Osteoblast (primary cell): Measurements from ENCODE around the gene ARHGAP15. TPM values are rescaled to one million over a fixed set of nuclear protein-coding genes. Genes with fewer than 3 reads are reported as not detected.

ENCODE experiments used
- DNase-seq: peaks from one replicate; pipeline ENCODE4 v3.0.0; 2011; ENCODE audit warnings: low spot score, mixed read lengths; ENCODE audit not compliant: insufficient read length; ENCODE audit errors: missing footprints
- H2AFZ ChIP-seq: 2 replicates; pipeline ENCODE4 v1.6.0; 2011; ENCODE audit warnings: mild to moderate bottlenecking, low read length
- H3K27ac ChIP-seq: 2 replicates; pipeline ENCODE4 v1.5.1; 2011; ENCODE audit warnings: mild to moderate bottlenecking, low read depth, low read length, moderate library complexity
- H3K27me3 ChIP-seq: 2 replicates; pipeline ENCODE4 v1.6.0; 2012; ENCODE audit warnings: mild to moderate bottlenecking, control low read depth, inconsistent platforms, low read length, moderate library complexity; ENCODE audit not compliant: insufficient read depth
- H3K36me3 ChIP-seq: 2 replicates; pipeline ENCODE4 v1.5.1; 2011; ENCODE audit warnings: mild to moderate bottlenecking, low read length, control low read depth, moderate library complexity; ENCODE audit not compliant: insufficient read depth
- H3K4me1 ChIP-seq: 2 replicates; pipeline ENCODE4 v1.5.1; 2011; ENCODE audit warnings: mild to moderate bottlenecking, low read length, control low read depth, moderate library complexity; ENCODE audit not compliant: insufficient read depth
- H3K4me2 ChIP-seq: 2 replicates; pipeline ENCODE4 v1.6.0; 2011; ENCODE audit warnings: mild to moderate bottlenecking, low read length; ENCODE audit not compliant: insufficient read depth
- H3K4me3 ChIP-seq: fragments of 200-600 bp; sonication (generic); 3 replicates; pipeline ENCODE4 v1.5.1; 2012; ENCODE audit warnings: mild to moderate bottlenecking, low read length, inconsistent platforms; ENCODE audit not compliant: insufficient read depth
- H3K79me2 ChIP-seq: 2 replicates; pipeline ENCODE4 v1.6.0; 2012; ENCODE audit warnings: mild to moderate bottlenecking, low read length, control low read depth, inconsistent platforms; ENCODE audit not compliant: insufficient read depth
- H3K9me3 ChIP-seq: 2 replicates; pipeline ENCODE4 v1.5.1; 2011; ENCODE audit warnings: low read depth, low read length, control low read depth
- H4K20me1 ChIP-seq: 2 replicates; pipeline ENCODE4 v1.6.0; 2012; ENCODE audit warnings: mild to moderate bottlenecking, low read length, control low read depth; ENCODE audit not compliant: insufficient read depth
- total RNA-seq: library from RNA; depleted of rRNA; stranded (reverse); fragments of >200 nt; gene quantifications from 2 replicates; pipeline ENCODE4 v1.2.3, GENCODE V29; 2012
- TF ChIP-seq, protein P1 (sequence below): IDR thresholded peaks from 2 replicates; pipeline ENCODE4 v1.5.1; 2011; ENCODE audit warnings: mild to moderate bottlenecking, low read depth, low read length, moderate library complexity; ENCODE audit errors: extremely low read depth

ARHGAP15 gene
- total RNA-seq, 1 donor = 2.2 TPM

DNA sequence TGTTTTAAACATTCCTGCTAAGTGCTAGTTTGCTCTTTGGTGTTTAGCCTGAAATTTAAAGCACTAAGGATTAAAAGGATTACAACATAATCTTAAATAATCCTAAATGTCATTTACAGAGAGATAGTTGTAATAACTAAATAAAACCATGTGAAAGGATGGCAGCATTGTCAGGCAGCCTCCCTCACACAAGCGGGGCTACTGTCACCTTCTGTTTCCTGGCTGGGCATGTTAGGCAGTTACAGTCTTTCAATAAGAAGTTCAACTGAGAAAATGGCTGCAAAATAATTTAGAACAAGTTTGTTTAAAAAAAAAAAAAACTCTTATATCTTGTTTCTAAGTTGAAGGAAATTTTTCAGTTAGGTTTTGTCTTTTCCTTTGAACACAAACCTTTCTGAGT lies 124.9 kb downstream of the ARHGAP15 start:
- no peak overlapping the region for H3K27ac ChIP-seq
- H3K4me3 ChIP-seq = no peak overlapping the region
- TF ChIP-seq, protein P1, sequence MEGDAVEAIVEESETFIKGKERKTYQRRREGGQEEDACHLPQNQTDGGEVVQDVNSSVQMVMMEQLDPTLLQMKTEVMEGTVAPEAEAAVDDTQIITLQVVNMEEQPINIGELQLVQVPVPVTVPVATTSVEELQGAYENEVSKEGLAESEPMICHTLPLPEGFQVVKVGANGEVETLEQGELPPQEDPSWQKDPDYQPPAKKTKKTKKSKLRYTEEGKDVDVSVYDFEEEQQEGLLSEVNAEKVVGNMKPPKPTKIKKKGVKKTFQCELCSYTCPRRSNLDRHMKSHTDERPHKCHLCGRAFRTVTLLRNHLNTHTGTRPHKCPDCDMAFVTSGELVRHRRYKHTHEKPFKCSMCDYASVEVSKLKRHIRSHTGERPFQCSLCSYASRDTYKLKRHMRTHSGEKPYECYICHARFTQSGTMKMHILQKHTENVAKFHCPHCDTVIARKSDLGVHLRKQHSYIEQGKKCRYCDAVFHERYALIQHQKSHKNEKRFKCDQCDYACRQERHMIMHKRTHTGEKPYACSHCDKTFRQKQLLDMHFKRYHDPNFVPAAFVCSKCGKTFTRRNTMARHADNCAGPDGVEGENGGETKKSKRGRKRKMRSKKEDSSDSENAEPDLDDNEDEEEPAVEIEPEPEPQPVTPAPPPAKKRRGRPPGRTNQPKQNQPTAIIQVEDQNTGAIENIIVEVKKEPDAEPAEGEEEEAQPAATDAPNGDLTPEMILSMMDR = no peak
- no peak overlapping the region for H3K4me2 ChIP-seq
- H2AFZ ChIP-seq = no peak overlapping the region
- no peaks in the 10 kb centered on the region for H4K20me1 ChIP-seq
- H3K36me3 ChIP-seq = no peaks in the 10 kb centered on the region
- no peaks in the 10 kb centered on the region for H3K79me2 ChIP-seq
- H3K27me3 ChIP-seq = no peaks in the 10 kb centered on the region
- H3K4me1 ChIP-seq = no peaks in the 10 kb centered on the region
- no peaks in the 10 kb centered on the region for H3K9me3 ChIP-seq
- no peak for DNase-seq

DNA sequence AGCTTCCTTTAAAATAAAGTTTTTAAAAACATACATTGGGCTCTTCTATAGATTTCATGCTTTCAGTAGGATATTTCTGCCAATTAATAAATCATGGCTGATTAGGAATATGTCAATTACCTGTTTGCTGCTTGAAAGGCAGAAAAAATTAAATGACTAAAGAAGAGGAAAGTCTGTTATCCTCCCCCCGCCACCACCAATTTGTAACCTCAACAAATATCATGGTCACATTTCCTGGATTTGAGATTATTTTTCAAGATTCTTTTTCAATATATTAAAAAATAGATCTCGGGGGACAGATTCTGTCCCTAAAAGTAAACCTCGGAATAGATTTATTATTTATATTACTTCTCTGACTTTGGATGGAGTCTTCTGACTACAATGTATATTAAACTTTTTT lies 125.9 kb downstream of the ARHGAP15 start:
- Histone ChIP-seq H3K4me1 (peaks cover 3% of the 10 kb centered on the region), H3K36me3 (no peaks in the 10 kb centered on the region), H3K4me3 (no peak overlapping the region), H4K20me1 (no peaks in the 10 kb centered on the region), H3K27ac (no peak overlapping the region), H3K27me3 (no peaks in the 10 kb centered on the region), H3K9me3 (no peaks in the 10 kb centered on the region), H2AFZ (no peak overlapping the region), H3K79me2 (no peaks in the 10 kb centered on the region), H3K4me2 (no peak overlapping the region)
- no peak for DNase-seq
- TF ChIP-seq, protein P1 = no peak

DNA sequence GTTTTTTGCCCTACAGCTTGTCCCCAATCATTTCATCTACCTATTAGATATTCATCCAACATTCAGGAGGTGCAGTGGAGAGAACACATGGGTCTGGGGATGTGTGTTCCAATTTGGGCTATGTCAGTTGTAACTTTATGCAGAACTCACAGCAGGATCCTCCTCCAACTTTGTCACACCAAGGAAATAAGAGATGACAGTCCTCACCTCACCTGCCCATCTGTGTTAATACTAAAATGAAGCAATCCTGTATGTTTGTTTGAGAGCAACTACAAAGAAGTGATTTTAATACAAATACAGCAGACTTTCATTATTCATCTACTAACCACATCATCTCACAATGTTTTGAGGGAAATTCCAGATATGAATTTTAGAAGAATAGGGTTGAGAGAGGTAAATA lies 126.7 kb downstream of the ARHGAP15 start:
- no peak for DNase-seq
- no peaks in the 10 kb centered on the region for H3K9me3 ChIP-seq
- H3K4me1 ChIP-seq = peaks cover 3% of the 10 kb centered on the region
- H3K27me3 ChIP-seq = no peaks in the 10 kb centered on the region
- H3K4me3 ChIP-seq = no peak overlapping the region
- H3K36me3 ChIP-seq = no peaks in the 10 kb centered on the region
- H3K79me2 ChIP-seq = no peaks in the 10 kb centered on the region
- H2AFZ ChIP-seq = no peak overlapping the region
- H3K4me2 ChIP-seq = no peak overlapping the region
- H4K20me1 ChIP-seq = no peaks in the 10 kb centered on the region
- TF ChIP-seq, protein P1 = no peak
- H3K27ac ChIP-seq = no peak overlapping the region

DNA sequence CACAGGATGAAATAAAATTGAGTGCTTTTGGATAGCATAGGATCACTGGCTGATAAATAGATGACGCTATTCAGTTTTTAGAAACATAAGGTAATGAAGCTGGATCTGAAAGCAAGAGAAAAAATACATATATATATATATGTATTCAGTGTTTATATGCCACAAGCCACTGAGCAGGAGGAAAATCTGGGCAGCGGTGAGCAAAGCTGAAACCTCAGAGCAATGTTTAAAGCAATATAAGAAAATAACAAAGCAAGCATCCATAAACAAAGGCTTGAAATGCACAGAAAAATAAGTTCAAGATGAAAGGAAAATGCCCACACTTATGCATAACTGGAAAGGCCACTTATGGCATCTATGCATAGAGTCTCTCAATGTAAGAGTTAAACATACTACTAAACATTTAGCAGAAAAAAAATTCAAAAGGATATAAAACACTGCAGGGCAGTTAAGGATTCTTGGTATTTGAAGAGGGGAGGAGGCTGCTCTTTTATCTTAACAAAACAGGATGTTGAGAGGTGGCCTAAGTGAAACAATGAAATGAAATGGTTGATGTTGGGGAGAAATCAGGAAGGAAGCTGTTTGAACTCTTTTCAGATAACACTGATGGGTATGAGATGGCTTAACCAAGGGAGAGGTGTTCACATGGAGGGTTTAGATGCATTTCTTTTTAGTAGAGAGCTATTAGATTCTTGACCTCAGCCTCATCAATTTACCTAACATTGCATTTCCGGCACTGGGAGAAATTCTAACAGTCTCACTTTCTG lies 129.1 kb downstream of the ARHGAP15 start:
- H3K4me3 ChIP-seq = no peak overlapping the region
- no peak overlapping the region for H2AFZ ChIP-seq
- TF ChIP-seq, protein P1 = no peak
- no peaks in the 10 kb centered on the region for H3K36me3 ChIP-seq
- no peak overlapping the region for H3K27ac ChIP-seq
- H3K4me2 ChIP-seq = no peak overlapping the region
- no peaks in the 10 kb centered on the region for H3K9me3 ChIP-seq
- H3K4me1 ChIP-seq = peaks cover 3% of the 10 kb centered on the region
- DNase-seq = no peak
- no peaks in the 10 kb centered on the region for H3K79me2 ChIP-seq
- H4K20me1 ChIP-seq = no peaks in the 10 kb centered on the region
- no peaks in the 10 kb centered on the region for H3K27me3 ChIP-seq
